ENCODE results near the gene CKLF. TPM values are rescaled to one million over a fixed set of nuclear protein-coding genes. Genes with fewer than 3 reads are reported as not detected.
"Not testable (repeated sequence)": the region's sequence is repeated elsewhere in the genome, so short reads cannot be mapped to it uniquely, and the experiment has no call there.

Gene CKLF
- total and polyA plus RNA-seq, 2 donors: 54.7 to 54.9 TPM

- no peaks in the 10 kb centered on the region for H3K36me3 ChIP-seq (ENCODE audit: insufficient read depth)
- DNase-seq (ENCODE audit: extremely low spot score): no peak
- WGBS: 93% methylated on average over 3 of the region's 3 CpGs
- no peak overlapping the region for H3K4me3 ChIP-seq (ENCODE audit: low read depth, low read length)
- H3K4me1 ChIP-seq (ENCODE audit: insufficient read depth): no peaks in the 10 kb centered on the region
- no peak overlapping the region for H3K27ac ChIP-seq (ENCODE audit: low read depth)
These were observed 9.2 kb downstream of the CKLF start for GRCh38 chr16:66561381-66562080.

GRCh38 chr16:66562409-66562808 lies 10.0 kb downstream of the CKLF start:
- Histone ChIP-seq H3K36me3 (ENCODE audit: insufficient read depth) (no peaks in the 10 kb centered on the region), H3K4me1 (ENCODE audit: insufficient read depth) (no peaks in the 10 kb centered on the region), H3K27ac (ENCODE audit: low read depth) (no peak overlapping the region), H3K4me3 (ENCODE audit: low read depth, low read length) (no peak overlapping the region)
- no peak for DNase-seq (ENCODE audit: extremely low spot score)
- 87% methylated on average over 1 of the region's 1 CpG for WGBS

GRCh38 chr16:66562986-66563385 lies 10.6 kb downstream of the CKLF start:
- H3K4me3 ChIP-seq (ENCODE audit: low read depth, low read length): no peak overlapping the region
- no peak for DNase-seq (ENCODE audit: extremely low spot score)
- WGBS: 89% methylated on average over 2 of the region's 2 CpGs
- H3K27ac ChIP-seq (ENCODE audit: low read depth): no peak overlapping the region
- no peaks in the 10 kb centered on the region for H3K36me3 ChIP-seq (ENCODE audit: insufficient read depth)
- H3K4me1 ChIP-seq (ENCODE audit: insufficient read depth): no peaks in the 10 kb centered on the region

- 89% methylated on average over 2 of the region's 2 CpGs for WGBS
- DNase-seq (ENCODE audit: extremely low spot score): no peak
- H3K4me3 ChIP-seq (ENCODE audit: low read depth, low read length): no peak overlapping the region
- H3K36me3 ChIP-seq (ENCODE audit: insufficient read depth): no peaks in the 10 kb centered on the region
- no peak overlapping the region for H3K27ac ChIP-seq (ENCODE audit: low read depth)
- H3K4me1 ChIP-seq (ENCODE audit: insufficient read depth): no peaks in the 10 kb centered on the region
These were observed 11.4 kb downstream of the CKLF start for GRCh38 chr16:66563574-66564334.

GRCh38 chr16:66566051-66566901 lies 13.9 kb downstream of the CKLF start, which contains the start of gene CMTM1:
Gene CMTM1, plus strand, starts transcription at chr16:66566439. Its CDS starts 75 bp downstream, at chr16:66566514.
- Histone ChIP-seq H3K4me1 (ENCODE audit: insufficient read depth) (no peaks in the 10 kb centered on the region), H3K4me3 (ENCODE audit: low read depth, low read length) (no peak within 1 kb of the TSS), H3K36me3 (ENCODE audit: insufficient read depth) (no peaks in the 10 kb centered on the region), H3K27ac (ENCODE audit: low read depth) (no peak within 1 kb of the TSS)
- 93% methylated on average over 54 of the region's 54 CpGs for WGBS
- no peak for DNase-seq (ENCODE audit: extremely low spot score)

- H3K36me3 ChIP-seq (ENCODE audit: insufficient read depth); H3K4me1 ChIP-seq (ENCODE audit: insufficient read depth); H3K4me3 ChIP-seq (ENCODE audit: low read depth, low read length); DNase-seq (ENCODE audit: extremely low spot score); H3K27ac ChIP-seq (ENCODE audit: low read depth): not testable (repeated sequence)
- 97% methylated on average over 3 of the region's 3 CpGs for WGBS
These were observed 14.9 kb downstream of the CKLF start for GRCh38 chr16:66567270-66567669.

GRCh38 chr16:66568355-66568754 lies 16.0 kb downstream of the CKLF start:
- no peak for DNase-seq (ENCODE audit: extremely low spot score)
- Histone ChIP-seq H3K27ac (ENCODE audit: low read depth) (no peak overlapping the region), H3K36me3 (ENCODE audit: insufficient read depth) (no peaks in the 10 kb centered on the region), H3K4me1 (ENCODE audit: insufficient read depth) (no peaks in the 10 kb centered on the region), H3K4me3 (ENCODE audit: low read depth, low read length) (no peak overlapping the region)
- 96% methylated on average over 2 of the region's 2 CpGs for WGBS

- Histone ChIP-seq H3K4me1 (ENCODE audit: insufficient read depth) (no peaks in the 10 kb centered on the region), H3K4me3 (ENCODE audit: low read depth, low read length) (no peak overlapping the region), H3K36me3 (ENCODE audit: insufficient read depth) (no peaks in the 10 kb centered on the region), H3K27ac (ENCODE audit: low read depth) (no peak overlapping the region)
- no peak for DNase-seq (ENCODE audit: extremely low spot score)
- WGBS: 89% methylated on average over 1 of the region's 1 CpG
These were observed 16.8 kb downstream of the CKLF start for GRCh38 chr16:66569131-66569530.

GRCh38 chr16:66569827-66570405 lies 17.5 kb downstream of the CKLF start:
- 38% methylated on average over 3 of the region's 3 CpGs for WGBS
- Histone ChIP-seq H3K4me3 (ENCODE audit: low read depth, low read length) (no peak overlapping the region), H3K36me3 (ENCODE audit: insufficient read depth) (no peaks in the 10 kb centered on the region), H3K4me1 (ENCODE audit: insufficient read depth) (no peaks in the 10 kb centered on the region), H3K27ac (ENCODE audit: low read depth) (no peak overlapping the region)
- DNase-seq (ENCODE audit: extremely low spot score): no peak

GRCh38 chr16:66572356-66572755 lies 20.0 kb downstream of the CKLF start:
- WGBS: 67% methylated on average over 2 of the region's 2 CpGs
- H3K4me3 ChIP-seq (ENCODE audit: low read depth, low read length): no peak overlapping the region
- H3K4me1 ChIP-seq (ENCODE audit: insufficient read depth): no peaks in the 10 kb centered on the region
- H3K27ac ChIP-seq (ENCODE audit: low read depth): no peak overlapping the region
- no peak for DNase-seq (ENCODE audit: extremely low spot score)
- H3K36me3 ChIP-seq (ENCODE audit: insufficient read depth): no peaks in the 10 kb centered on the region

GRCh38 chr16:66574081-66574480 lies 21.7 kb downstream of the CKLF start:
- no peak for DNase-seq (ENCODE audit: extremely low spot score)
- Histone ChIP-seq H3K36me3 (ENCODE audit: insufficient read depth) (no peaks in the 10 kb centered on the region), H3K4me3 (ENCODE audit: low read depth, low read length) (no peak overlapping the region), H3K27ac (ENCODE audit: low read depth) (no peak overlapping the region), H3K4me1 (ENCODE audit: insufficient read depth) (no peaks in the 10 kb centered on the region)
- 90% methylated on average over 1 of the region's 1 CpG for WGBS

- no peak for DNase-seq (ENCODE audit: extremely low spot score)
- 82% methylated on average over 3 of the region's 3 CpGs for WGBS
- H3K4me1 ChIP-seq (ENCODE audit: insufficient read depth): no peaks in the 10 kb centered on the region
- no peak overlapping the region for H3K4me3 ChIP-seq (ENCODE audit: low read depth, low read length)
- no peak overlapping the region for H3K27ac ChIP-seq (ENCODE audit: low read depth)
- no peaks in the 10 kb centered on the region for H3K36me3 ChIP-seq (ENCODE audit: insufficient read depth)
These were observed 22.2 kb downstream of the CKLF start for GRCh38 chr16:66574531-66574930.

- no peaks in the 10 kb centered on the region for H3K36me3 ChIP-seq (ENCODE audit: insufficient read depth)
- WGBS: 93% methylated on average over 3 of the region's 3 CpGs
- H3K4me1 ChIP-seq (ENCODE audit: insufficient read depth): no peaks in the 10 kb centered on the region
- no peak overlapping the region for H3K4me3 ChIP-seq (ENCODE audit: low read depth, low read length)
- no peak overlapping the region for H3K27ac ChIP-seq (ENCODE audit: low read depth)
- no peak for DNase-seq (ENCODE audit: extremely low spot score)
These were observed 22.7 kb downstream of the CKLF start for GRCh38 chr16:66575060-66575459.

All from urinary bladder (tissue), 4 donors.